Right atrium auricular region (tissue), 2 donors: ENCODE measurements around the gene NRXN3. TPM values are rescaled to one million over a fixed set of nuclear protein-coding genes. Genes with fewer than 3 reads are reported as not detected.

Experiments
- DNase-seq: peaks from one replicate; pipeline ENCODE4 v3.0.0-alpha.2; 2019; ENCODE audit warnings: low spot score
- H3K27ac ChIP-seq, 2 donors: fragments of 200-600 bp; sonication (generic); 1 replicate in 1 of 2; 2 replicates in 1 of 2; pipeline ENCODE4 v1.5.1; 2016 to 2019
- H3K27me3 ChIP-seq, 2 donors: fragments of 200-600 bp; sonication (generic); one replicate each; pipeline versions ENCODE4 v1.5.1 to v1.6.0; 2017 to 2019
- H3K36me3 ChIP-seq: fragments of 200-600 bp; sonication (generic); one replicate; pipeline ENCODE4 v1.5.1; 2016
- H3K4me1 ChIP-seq, 2 donors: fragments of 200-600 bp; sonication (generic); one replicate each; pipeline versions ENCODE4 v1.5.1 to v1.6.0; 2017 to 2019
- H3K4me3 ChIP-seq, 2 donors: fragments of 200-600 bp; sonication (generic); 1 replicate in 1 of 2; 2 replicates in 1 of 2; pipeline ENCODE4 v1.5.1; 2017 to 2019; ENCODE audit warnings: mild to moderate bottlenecking in 1 of 2, moderate library complexity in 1 of 2
- H3K9me3 ChIP-seq, 2 donors: fragments of 200-600 bp; sonication (generic); one replicate each; pipeline ENCODE4 v1.5.1; 2019
- CTCF ChIP-seq, 2 donors: fragments of 200-600 bp; sonication (generic); IDR thresholded peaks; one replicate each; pipeline ENCODE4 v1.5.1; 2019; ENCODE audit warnings: antibody characterized with exemption in 2 of 2
- total RNA-seq, 2 donors: library from RNA; depleted of rRNA; stranded (reverse); fragments of >200 nt; gene quantifications; one replicate each; pipeline ENCODE4 v1.1.0, GENCODE V29; 2016

Gene NRXN3
- total RNA-seq, 2 donors from 2014 or later, result 2.0 to 2.3 TPM

DNA sequence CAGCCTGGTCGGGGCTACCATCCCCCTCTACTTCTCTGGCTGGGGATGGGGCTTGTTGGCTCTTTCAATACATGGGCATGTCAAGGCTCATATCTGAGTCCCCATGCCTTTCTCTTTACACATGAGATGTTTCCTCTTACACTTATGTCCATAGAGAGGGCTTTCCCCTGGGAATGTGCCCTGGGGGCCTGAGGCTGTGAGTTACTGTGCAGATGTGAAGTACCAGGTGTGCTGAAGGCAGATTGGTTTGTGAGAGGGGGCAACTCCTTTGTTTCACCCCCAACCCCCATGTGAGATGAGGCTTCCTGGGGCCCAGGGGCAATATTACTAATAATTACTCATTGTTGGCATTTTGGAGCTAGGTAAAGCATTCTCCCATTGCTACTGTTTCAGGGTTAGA, 32.8 kb downstream of the NRXN3 start:
- Histone ChIP-seq H3K4me3 (no peak overlapping the region), H3K36me3 (no peaks in the 10 kb centered on the region), H3K27ac (no peak overlapping the region), H3K27me3 (no peaks in the 10 kb centered on the region), H3K9me3 (peaks cover 0 to 4% of the 10 kb centered on the region in 2 donors), H3K4me1 (no peaks in the 10 kb centered on the region)
- DNase-seq, result no peak
- no peak for TF ChIP-seq CTCF (IDR thresholded peaks at IDR 0.05)

- DNase-seq, result no peak
- Histone ChIP-seq H3K27ac (no peak overlapping the region), H3K27me3 (no peaks in the 10 kb centered on the region), H3K4me1 (no peaks in the 10 kb centered on the region), H3K4me3 (no peak overlapping the region), H3K9me3 (peaks cover 0 to 12% of the 10 kb centered on the region in 2 donors), H3K36me3 (no peaks in the 10 kb centered on the region)
- no peak for TF ChIP-seq CTCF (IDR thresholded peaks at IDR 0.05)
These were observed 37.2 kb downstream of the NRXN3 start for GRCh38 chr14:78207414-78207813.

GRCh38 chr14:78220273-78220672, 50.1 kb downstream of the NRXN3 start:
- Histone ChIP-seq H3K27me3 (no peaks in the 10 kb centered on the region), H3K9me3 (no peaks in the 10 kb centered on the region), H3K27ac (no peak overlapping the region), H3K36me3 (no peaks in the 10 kb centered on the region), H3K4me1 (no peaks in the 10 kb centered on the region), H3K4me3 (no peak overlapping the region)
- TF ChIP-seq CTCF (IDR thresholded peaks at IDR 0.05), result no peak
- DNase-seq, result no peak

DNA sequence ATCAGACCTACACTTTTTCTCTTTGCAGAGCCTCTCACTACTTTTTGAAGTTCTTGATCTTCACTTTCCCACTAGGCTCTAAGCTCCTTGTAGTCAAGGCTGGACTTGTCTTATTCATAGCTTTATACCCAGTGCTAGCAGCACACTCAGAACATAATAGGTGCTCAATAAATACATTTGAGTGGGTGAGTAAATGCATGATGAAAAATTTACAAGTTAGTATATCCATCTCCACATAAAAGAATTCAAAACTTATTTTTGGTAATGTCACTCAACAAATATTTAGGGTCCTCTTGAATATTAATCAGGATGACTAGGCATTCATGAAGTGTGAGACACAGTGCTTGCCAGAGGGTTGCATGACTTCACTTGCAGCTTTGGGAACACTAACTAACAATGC, 52.6 kb downstream of the NRXN3 start:
- no peak for DNase-seq
- no peaks in the 10 kb centered on the region for H3K36me3 ChIP-seq
- H3K4me1 ChIP-seq, result no peaks in the 10 kb centered on the region
- H3K27ac ChIP-seq, result no peak overlapping the region
- no peaks in the 10 kb centered on the region for H3K9me3 ChIP-seq
- no peaks in the 10 kb centered on the region for H3K27me3 ChIP-seq
- no peak overlapping the region for H3K4me3 ChIP-seq
- no peak for TF ChIP-seq CTCF (IDR thresholded peaks at IDR 0.05)

GRCh38 chr14:78227248-78228077, 57.3 kb downstream of the NRXN3 start:
- no peaks in the 10 kb centered on the region for H3K9me3 ChIP-seq
- no peaks in the 10 kb centered on the region for H3K27me3 ChIP-seq
- H3K36me3 ChIP-seq, result no peaks in the 10 kb centered on the region
- no peak overlapping the region for H3K4me3 ChIP-seq
- no peaks in the 10 kb centered on the region for H3K4me1 ChIP-seq
- H3K27ac ChIP-seq, result no peak overlapping the region
- no peak for TF ChIP-seq CTCF (IDR thresholded peaks at IDR 0.05)
- DNase-seq, result no peak
